Measurements from ENCODE around the gene MAN2A2. TPM values are rescaled to one million over a fixed set of nuclear protein-coding genes. Genes with fewer than 3 reads are reported as not detected.

Gene MAN2A2
- total RNA-seq, 1 donor: 15.1 TPM

DNA sequence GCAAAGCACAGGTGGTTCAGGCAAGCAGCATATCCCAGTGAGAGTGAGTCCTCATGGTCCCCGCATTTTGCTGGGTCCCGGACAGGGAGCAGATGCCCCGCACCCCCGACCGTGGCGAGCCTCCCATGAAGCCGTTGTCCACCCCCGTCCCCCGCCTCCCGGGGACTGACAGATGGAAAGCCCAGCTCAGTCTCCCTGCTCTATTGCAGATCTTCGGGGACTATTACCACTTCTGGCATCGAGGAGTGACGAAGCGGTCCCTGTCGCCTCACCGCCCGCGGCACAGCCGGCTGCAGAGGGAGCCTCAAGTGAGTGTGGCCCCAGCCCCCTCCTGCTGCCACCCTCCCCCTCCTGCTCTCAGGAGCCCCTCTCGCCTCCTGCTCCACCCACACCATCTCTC lies 27.1 kb upstream of the MAN2A2 start:
- H3K4me3 ChIP-seq (ENCODE audit: low read depth, low read length): no peak overlapping the region
- TF ChIP-seq, protein P1, sequence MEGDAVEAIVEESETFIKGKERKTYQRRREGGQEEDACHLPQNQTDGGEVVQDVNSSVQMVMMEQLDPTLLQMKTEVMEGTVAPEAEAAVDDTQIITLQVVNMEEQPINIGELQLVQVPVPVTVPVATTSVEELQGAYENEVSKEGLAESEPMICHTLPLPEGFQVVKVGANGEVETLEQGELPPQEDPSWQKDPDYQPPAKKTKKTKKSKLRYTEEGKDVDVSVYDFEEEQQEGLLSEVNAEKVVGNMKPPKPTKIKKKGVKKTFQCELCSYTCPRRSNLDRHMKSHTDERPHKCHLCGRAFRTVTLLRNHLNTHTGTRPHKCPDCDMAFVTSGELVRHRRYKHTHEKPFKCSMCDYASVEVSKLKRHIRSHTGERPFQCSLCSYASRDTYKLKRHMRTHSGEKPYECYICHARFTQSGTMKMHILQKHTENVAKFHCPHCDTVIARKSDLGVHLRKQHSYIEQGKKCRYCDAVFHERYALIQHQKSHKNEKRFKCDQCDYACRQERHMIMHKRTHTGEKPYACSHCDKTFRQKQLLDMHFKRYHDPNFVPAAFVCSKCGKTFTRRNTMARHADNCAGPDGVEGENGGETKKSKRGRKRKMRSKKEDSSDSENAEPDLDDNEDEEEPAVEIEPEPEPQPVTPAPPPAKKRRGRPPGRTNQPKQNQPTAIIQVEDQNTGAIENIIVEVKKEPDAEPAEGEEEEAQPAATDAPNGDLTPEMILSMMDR (IDR thresholded peaks at IDR 0.05; ENCODE audit: insufficient read depth, low read depth, low read length): no peak
- DNase-seq (ENCODE audit: low read depth): no peak

DNA sequence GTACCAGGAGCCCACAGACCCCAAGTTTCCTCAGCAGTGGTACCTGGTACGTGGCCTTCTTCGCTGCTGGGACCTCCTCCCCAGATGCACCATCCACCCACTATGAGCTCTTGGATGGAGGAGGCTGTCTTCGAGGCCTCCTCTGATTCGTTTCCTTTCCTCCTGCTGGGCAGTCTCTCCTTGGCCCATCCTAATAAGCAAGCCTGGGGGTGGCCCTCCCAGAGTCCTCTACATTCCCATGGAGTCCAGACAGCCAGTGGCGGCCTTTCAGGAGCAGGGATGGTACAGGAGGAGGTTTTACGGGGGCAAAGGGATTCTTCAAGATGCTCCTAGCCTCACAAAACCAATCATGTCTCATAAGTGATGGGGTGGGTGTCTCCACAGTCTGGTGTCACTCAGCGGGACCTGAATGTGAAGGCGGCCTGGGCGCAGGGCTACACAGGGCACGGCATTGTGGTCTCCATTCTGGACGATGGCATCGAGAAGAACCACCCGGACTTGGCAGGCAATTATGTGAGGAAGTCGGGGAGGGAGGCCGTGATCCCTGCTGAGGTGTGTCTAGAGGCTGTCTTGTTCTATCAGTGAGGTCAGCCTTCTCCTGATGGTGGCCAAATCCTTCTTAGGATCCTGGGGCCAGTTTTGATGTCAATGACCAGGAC lies 26.5 kb upstream of the MAN2A2 start:
- DNase-seq (ENCODE audit: low read depth): no peak
- TF ChIP-seq, protein P1 (IDR thresholded peaks at IDR 0.05; ENCODE audit: insufficient read depth, low read depth, low read length): no peak
- H3K4me3 ChIP-seq (ENCODE audit: low read depth, low read length): no peak overlapping the region

DNA sequence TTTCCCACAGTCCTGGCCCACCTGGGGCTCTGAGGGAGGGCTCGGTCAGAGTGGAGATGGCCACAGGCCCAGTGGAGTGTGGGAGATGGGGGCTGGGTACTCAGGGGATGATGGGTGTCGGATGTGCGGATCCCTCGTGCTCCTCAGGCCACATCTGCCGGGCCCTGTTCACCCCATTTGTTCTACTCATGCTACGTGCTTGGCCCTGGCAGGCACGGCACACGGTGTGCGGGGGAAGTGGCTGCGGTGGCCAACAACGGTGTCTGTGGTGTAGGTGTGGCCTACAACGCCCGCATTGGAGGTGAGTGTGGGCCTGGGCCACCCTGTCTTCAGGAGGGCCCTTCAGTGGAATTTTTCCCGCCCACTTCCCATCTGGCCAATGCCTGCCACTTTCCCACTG lies 25.8 kb upstream of the MAN2A2 start:
- TF ChIP-seq, protein P1 (IDR thresholded peaks at IDR 0.05; ENCODE audit: insufficient read depth, low read depth, low read length): no peak
- DNase-seq (ENCODE audit: low read depth): no peak
- H3K4me3 ChIP-seq (ENCODE audit: low read depth, low read length): no peak overlapping the region

DNA sequence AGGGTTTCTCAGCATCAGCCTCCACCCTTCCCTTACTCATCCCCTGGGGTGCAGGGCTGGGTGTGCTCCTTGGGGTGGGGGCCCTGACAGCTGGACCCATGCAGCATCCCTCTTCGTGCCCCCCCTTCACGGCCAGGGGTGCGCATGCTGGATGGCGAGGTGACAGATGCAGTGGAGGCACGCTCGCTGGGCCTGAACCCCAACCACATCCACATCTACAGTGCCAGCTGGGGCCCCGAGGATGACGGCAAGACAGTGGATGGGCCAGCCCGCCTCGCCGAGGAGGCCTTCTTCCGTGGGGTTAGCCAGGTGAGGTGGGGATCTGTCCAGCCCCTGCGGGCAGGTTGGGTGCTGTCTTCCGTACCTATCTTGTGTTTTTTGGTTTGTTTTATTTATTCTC lies 25.1 kb upstream of the MAN2A2 start:
- no peak overlapping the region for H3K4me3 ChIP-seq (ENCODE audit: low read depth, low read length)
- DNase-seq (ENCODE audit: low read depth): no peak
- TF ChIP-seq, protein P1 (IDR thresholded peaks at IDR 0.05; ENCODE audit: insufficient read depth, low read depth, low read length): no peak

DNA sequence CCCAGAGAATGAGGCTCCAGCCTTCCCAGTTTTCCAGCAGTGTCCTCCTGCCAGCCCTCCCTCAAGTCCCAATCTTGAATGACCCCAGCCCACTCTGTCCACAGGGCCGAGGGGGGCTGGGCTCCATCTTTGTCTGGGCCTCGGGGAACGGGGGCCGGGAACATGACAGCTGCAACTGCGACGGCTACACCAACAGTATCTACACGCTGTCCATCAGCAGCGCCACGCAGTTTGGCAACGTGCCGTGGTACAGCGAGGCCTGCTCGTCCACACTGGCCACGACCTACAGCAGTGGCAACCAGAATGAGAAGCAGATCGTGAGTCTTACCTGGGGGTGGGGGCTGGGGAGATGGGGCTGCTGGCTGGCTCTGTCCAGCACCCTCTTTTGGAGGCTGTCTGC lies 24.4 kb upstream of the MAN2A2 start:
- TF ChIP-seq, protein P1 (IDR thresholded peaks at IDR 0.05; ENCODE audit: insufficient read depth, low read depth, low read length): no peak
- no peak for DNase-seq (ENCODE audit: low read depth)
- no peak overlapping the region for H3K4me3 ChIP-seq (ENCODE audit: low read depth, low read length)

DNA sequence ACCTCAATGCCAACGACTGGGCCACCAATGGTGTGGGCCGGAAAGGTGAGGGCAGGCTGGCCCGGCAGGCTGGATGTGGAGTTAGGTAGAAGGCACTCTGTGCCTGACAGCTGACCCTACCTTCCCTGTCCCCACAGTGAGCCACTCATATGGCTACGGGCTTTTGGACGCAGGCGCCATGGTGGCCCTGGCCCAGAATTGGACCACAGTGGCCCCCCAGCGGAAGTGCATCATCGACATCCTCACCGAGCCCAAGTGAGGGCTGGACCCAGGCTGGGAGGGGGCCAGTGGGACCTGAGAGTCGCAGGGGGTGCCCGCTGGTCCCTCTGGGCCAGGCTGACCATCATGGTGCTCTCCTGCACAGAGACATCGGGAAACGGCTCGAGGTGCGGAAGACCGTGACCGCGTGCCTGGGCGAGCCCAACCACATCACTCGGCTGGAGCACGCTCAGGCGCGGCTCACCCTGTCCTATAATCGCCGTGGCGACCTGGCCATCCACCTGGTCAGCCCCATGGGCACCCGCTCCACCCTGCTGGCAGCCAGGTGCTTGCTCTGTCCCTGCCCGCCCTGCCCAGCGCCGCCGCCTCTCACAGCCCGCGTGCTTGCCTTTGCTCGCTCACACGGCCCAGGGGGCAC lies 23.3 kb upstream of the MAN2A2 start:
- DNase-seq (ENCODE audit: low read depth): no peak
- TF ChIP-seq, protein P1 (IDR thresholded peaks at IDR 0.05; ENCODE audit: insufficient read depth, low read depth, low read length): no peak
- H3K4me3 ChIP-seq (ENCODE audit: low read depth, low read length): no peak overlapping the region

Data from fibroblast of villous mesenchyme (primary cell).